Cardiac muscle cell (in vitro differentiated cells and primary cell): ENCODE data around the gene NFATC2. TPM values are rescaled to one million over a fixed set of nuclear protein-coding genes. Genes with fewer than 3 reads are reported as not detected.

Source experiments
- DNase-seq, 2 donors: peaks; one replicate each; pipeline versions ENCODE4 v3.0.0 to v3.0.0-alpha.2; 2010 to 2017; ENCODE audit warnings: low read depth in 1 of 2, low spot score in 1 of 2
- H3K27ac ChIP-seq: fragments of 200-600 bp; sonication (generic); 2 replicates; pipeline ENCODE4 v1.5.1; 2016
- H3K27me3 ChIP-seq: fragments of 200-600 bp; sonication (generic); 2 replicates; pipeline ENCODE4 v1.6.0; 2016; ENCODE audit warnings: control low read depth
- H3K36me3 ChIP-seq: fragments of 200-600 bp; sonication (generic); 2 replicates; pipeline ENCODE4 v1.5.1; 2016; ENCODE audit warnings: control low read depth
- H3K4me1 ChIP-seq: fragments of 200-600 bp; sonication (generic); 2 replicates; pipeline ENCODE4 v1.8.1; 2017; ENCODE audit warnings: low read depth, mild to moderate bottlenecking, mixed run types
- H3K4me3 ChIP-seq: fragments of 200-600 bp; sonication (generic); 2 replicates; pipeline ENCODE4 v1.5.1; 2016; ENCODE audit warnings: mild to moderate bottlenecking
- H3K9me3 ChIP-seq: fragments of 200-600 bp; sonication (generic); 2 replicates; pipeline ENCODE4 v1.5.1; 2017; ENCODE audit warnings: low read depth, mild to moderate bottlenecking, control low read depth
- CTCF ChIP-seq: IDR thresholded peaks from 2 replicates; pipeline ENCODE4 v1.5.1; 2012; ENCODE audit warnings: low read depth, mild to moderate bottlenecking, low read length
- polyA plus RNA-seq: library from polyadenylated mRNA; unstranded; fragments of >200 nt; fragmentation: Nextera tagmentation; extraction: Ambion mirVana; gene quantifications from 2 replicates; pipeline ENCODE4 v1.2.1, GENCODE V29; 2016
- total RNA-seq: library from RNA; depleted of rRNA; stranded (reverse); fragments of >200 nt; gene quantifications from 2 replicates; pipeline ENCODE4 v1.2.3, GENCODE V29; 2016

NFATC2 gene
- total and polyA plus RNA-seq, 2 experiments from 2014 or later = 5.8 to 17.0 TPM

- Histone ChIP-seq H3K36me3 (no peaks in the 10 kb centered on the region), H3K27ac (peak overlapping the region; percentile 81), H3K4me1 (peaks cover 69% of the 10 kb centered on the region), H3K27me3 (no peaks in the 10 kb centered on the region), H3K9me3 (no peaks in the 10 kb centered on the region), H3K4me3 (no peak overlapping the region)
- no peak for TF ChIP-seq CTCF
- DNase-seq = no peak
Observed at GRCh38 chr20:51536116-51537069, 6.1 kb downstream of the NFATC2 start.

GRCh38 chr20:51535674-51536073, 6.8 kb downstream of the NFATC2 start:
- peaks cover 71% of the 10 kb centered on the region for H3K4me1 ChIP-seq
- no peak overlapping the region for H3K4me3 ChIP-seq
- no peaks in the 10 kb centered on the region for H3K27me3 ChIP-seq
- no peaks in the 10 kb centered on the region for H3K36me3 ChIP-seq
- H3K9me3 ChIP-seq = no peaks in the 10 kb centered on the region
- peak overlapping the region; percentile 81 for H3K27ac ChIP-seq
- TF ChIP-seq CTCF = no peak
- no peak for DNase-seq

GRCh38 chr20:51535075-51535386, 7.5 kb downstream of the NFATC2 start:
- Histone ChIP-seq H3K27ac (peak overlapping the region; percentile 81), H3K4me1 (peaks cover 65% of the 10 kb centered on the region), H3K36me3 (no peaks in the 10 kb centered on the region), H3K4me3 (no peak overlapping the region), H3K27me3 (no peaks in the 10 kb centered on the region), H3K9me3 (no peaks in the 10 kb centered on the region)
- DNase-seq = no peak
- no peak for TF ChIP-seq CTCF

- peak overlapping the region; percentile 81 for H3K27ac ChIP-seq
- no peak for DNase-seq
- no peak overlapping the region for H3K4me3 ChIP-seq
- no peak for TF ChIP-seq CTCF
- no peaks in the 10 kb centered on the region for H3K36me3 ChIP-seq
- H3K27me3 ChIP-seq = no peaks in the 10 kb centered on the region
- no peaks in the 10 kb centered on the region for H3K9me3 ChIP-seq
- H3K4me1 ChIP-seq = peaks cover 72% of the 10 kb centered on the region
Observed at GRCh38 chr20:51533291-51534172, 9.0 kb downstream of the NFATC2 start.

GRCh38 chr20:51532577-51533191, 9.8 kb downstream of the NFATC2 start:
- no peak for DNase-seq
- H3K27ac ChIP-seq = peak overlapping the region; percentile 81
- TF ChIP-seq CTCF = no peak
- H3K4me1 ChIP-seq = peaks cover 73% of the 10 kb centered on the region
- H3K9me3 ChIP-seq = no peaks in the 10 kb centered on the region
- H3K27me3 ChIP-seq = no peaks in the 10 kb centered on the region
- no peak overlapping the region for H3K4me3 ChIP-seq
- H3K36me3 ChIP-seq = no peaks in the 10 kb centered on the region
